A549 (cell line): ENCODE data around the gene PYGM. TPM values are rescaled to one million over a fixed set of nuclear protein-coding genes. Genes with fewer than 3 reads are reported as not detected.

ENCODE experiments used
- ATAC-seq, 2 experiments: fragments of 200-7000 bp in 1 of 2; fragments of >200 bp in 1 of 2; cut with Nextera tagmentation in 1 of 2; cut with Tn5 transposase in 1 of 2; 3 replicates each; pipeline versions ENCODE4 v1.8.0 to v1.9.1; 2018 to 2020; ENCODE audit warnings: mild to moderate bottlenecking in 1 of 2, moderate library complexity in 1 of 2
- CTCF ChIA-PET: fragments of 300-600 bp; sonication (Branson Sonifier 250); formaldehyde crosslinking; extraction: SDS; loops from one replicate; lab custom pipeline; 2021; ENCODE audit warnings: antibody characterized with exemption, inconsistent platforms; lab: Yijun Ruan, JAX
- POLR2A ChIA-PET: fragments of 350-600 bp; formaldehyde crosslinking; extraction: SDS; loops from one replicate; lab custom pipeline; 2021; ENCODE audit warnings: antibody characterized with exemption, inconsistent platforms; lab: Yijun Ruan, JAX
- DNase-seq, 2 experiments: peaks; one replicate each; pipeline versions ENCODE4 v3.0.0 to v3.0.0-alpha.2; 2011 to 2016; ENCODE audit warnings: low read depth in 1 of 2, low spot score in 1 of 2
- FAIRE-seq: peaks from 2 replicates; lab custom pipeline; 2011; peaks lifted over from hg19 to GRCh38; lab: Jason Lieb, UNC
- H3K27ac ChIP-seq, 2 experiments: fragments of >200 bp; sonication (Bioruptor Twin); formaldehyde crosslinking; 3 replicates each; pipeline ENCODE4 v1.5.1; 2016 to 2017
- H3K4me1 ChIP-seq: fragments of >200 bp; sonication (Bioruptor Twin); formaldehyde crosslinking; 3 replicates; pipeline ENCODE4 v1.6.1; 2016
- H3K4me2 ChIP-seq: fragments of >200 bp; sonication (Bioruptor Twin); formaldehyde crosslinking; 3 replicates; pipeline ENCODE4 v1.6.1; 2016
- H3K4me3 ChIP-seq: fragments of >200 bp; sonication (Bioruptor Twin); formaldehyde crosslinking; 3 replicates; pipeline ENCODE4 v1.5.1; 2016
- H3K9me3 ChIP-seq: fragments of >200 bp; sonication (Bioruptor Twin); formaldehyde crosslinking; 3 replicates; pipeline ENCODE4 v1.6.1; 2016
- CBX2 ChIP-seq: fragments of 200-600 bp; sonication (generic); IDR thresholded peaks from 2 replicates; pipeline ENCODE4 v1.6.1; 2016; ENCODE audit warnings: low read depth, mild to moderate bottlenecking, borderline replicate concordance
- CBX8 ChIP-seq: fragments of 200-600 bp; sonication (generic); IDR thresholded peaks from 2 replicates; pipeline ENCODE4 v1.6.1; 2016
- CEBPB ChIP-seq, 2 experiments: fragments of >200 bp in 1 of 2; sonication (Bioruptor Twin) in 1 of 2; formaldehyde crosslinking in 1 of 2; IDR thresholded peaks; 2 replicates each; pipeline ENCODE4 v1.6.1; 2012 to 2016
- CHD2 ChIP-seq: fragments of 150-350 bp; IDR thresholded peaks from 2 replicates; pipeline ENCODE4 v1.6.1; 2014; ENCODE audit warnings: low read length; ENCODE audit not compliant: partially characterized antibody
- CHD4 ChIP-seq: fragments of 200-600 bp; sonication (generic); IDR thresholded peaks from 2 replicates; pipeline ENCODE4 v1.6.1; 2016; ENCODE audit warnings: antibody characterized with exemption, mild to moderate bottlenecking, borderline replicate concordance
- EHMT2 ChIP-seq: fragments of 200-600 bp; sonication (generic); IDR thresholded peaks from 2 replicates; pipeline ENCODE4 v1.6.1; 2016; ENCODE audit warnings: antibody characterized with exemption, low read depth, mild to moderate bottlenecking, moderate library complexity
- FOXS1 ChIP-seq: fragments of 250-450 bp; sonication (Bioruptor Pico); IDR thresholded peaks from 2 replicates; pipeline ENCODE4 v1.5.0; 2020; ENCODE audit warnings: mild to moderate bottlenecking, moderate library complexity
- HOXB13 ChIP-seq: fragments of 250-450 bp; sonication (Bioruptor Pico); IDR thresholded peaks from 2 replicates; pipeline ENCODE4 v1.5.0; 2020; ENCODE audit warnings: low read depth, mild to moderate bottlenecking, moderate library complexity
- JUN ChIP-seq, 2 experiments: fragments of >200 bp; sonication (Bioruptor Twin); formaldehyde crosslinking; IDR thresholded peaks; 2 replicates in 1 of 2; 3 replicates in 1 of 2; pipeline ENCODE4 v1.6.1; 2016 to 2017
- JUNB ChIP-seq: fragments of >200 bp; sonication (Bioruptor Twin); formaldehyde crosslinking; IDR thresholded peaks from 2 replicates; pipeline ENCODE4 v1.6.1; 2016
- KDM1A ChIP-seq: fragments of 200-600 bp; sonication (generic); IDR thresholded peaks from 2 replicates; pipeline ENCODE4 v1.6.1; 2016; ENCODE audit warnings: low read depth, mild to moderate bottlenecking
- KDM5A ChIP-seq: fragments of 200-600 bp; sonication (generic); IDR thresholded peaks from 2 replicates; pipeline ENCODE4 v1.6.1; 2016; ENCODE audit warnings: antibody characterized with exemption, mild to moderate bottlenecking
- MAZ ChIP-seq: fragments of 150-350 bp; IDR thresholded peaks from 2 replicates; pipeline ENCODE4 v1.6.1; 2014; ENCODE audit warnings: antibody characterized with exemption, low read depth, low read length, borderline replicate concordance
- NFE2L2 ChIP-seq: fragments of 150-350 bp; conservative IDR thresholded peaks from 2 replicates; pipeline ENCODE4 v1.6.1; 2014; ENCODE audit warnings: low read length
- NPAS2 ChIP-seq: fragments of 250-450 bp; sonication (Bioruptor Pico); IDR thresholded peaks from 2 replicates; pipeline ENCODE4 v1.8.0; 2022; ENCODE audit warnings: mild to moderate bottlenecking, moderate library complexity, borderline replicate concordance
- RAD21 ChIP-seq, 2 experiments: fragments of >200 bp in 1 of 2; sonication (Bioruptor Twin) in 1 of 2; formaldehyde crosslinking in 1 of 2; IDR thresholded peaks in 1 of 2; conservative IDR thresholded peaks in 1 of 2; 2 replicates in 1 of 2; 3 replicates in 1 of 2; pipeline ENCODE4 v1.6.1; 2012 to 2018; ENCODE audit warnings: inconsistent platforms in 1 of 2
- SMC3 ChIP-seq: fragments of >200 bp; sonication (Bioruptor Twin); formaldehyde crosslinking; IDR thresholded peaks from 3 replicates; pipeline ENCODE4 v1.6.1; 2018; ENCODE audit warnings: inconsistent platforms
- TFCP2L1 ChIP-seq: fragments of 250-450 bp; sonication (Bioruptor Pico); IDR thresholded peaks from 2 replicates; pipeline ENCODE4 v1.5.0; 2021; ENCODE audit warnings: mild to moderate bottlenecking
- ZNF302 ChIP-seq: fragments of 250-450 bp; sonication (Bioruptor Pico); IDR thresholded peaks from 2 replicates; pipeline ENCODE4 v1.9.0; 2021; ENCODE audit warnings: inconsistent platforms, mild to moderate bottlenecking, moderate library complexity
- WGBS: methylation state at CpG from one replicate; pipeline ENCODE4 v1.1.6; 2017; ENCODE audit errors: missing lambda C conversion rate; 5-methylcytosine and 5-hydroxymethylcytosine counted together
- polyA plus RNA-seq, 4 experiments: library from polyadenylated mRNA; depleted of rRNA in 3 of 4; stranded (reverse); fragments of >200 nt; fragmentation: RNase III in 1 of 4; extraction: RNeasy Plus Mini Kit Qiagen cat#74134 plus additional on column Dnase treatment in 1 of 4; gene quantifications; 2 replicates in 3 of 4; 3 replicates in 1 of 4; pipeline ENCODE4 v1.2.3, GENCODE V29; 2011 to 2017
- TF ChIP-seq, protein P1 (sequence below): IDR thresholded peaks from 2 replicates; pipeline ENCODE4 v1.6.1; 2012
- TF ChIP-seq, protein P2 (sequence below): fragments of 450-650 bp; IDR thresholded peaks from 2 replicates; pipeline ENCODE4 v1.6.1; 2014; ENCODE audit warnings: antibody characterized with exemption
- TF ChIP-seq, protein P3 (sequence below): fragments of 250-450 bp; sonication (Bioruptor Pico); IDR thresholded peaks from 2 replicates; pipeline ENCODE4 v1.5.0; 2020; ENCODE audit warnings: low read depth, mild to moderate bottlenecking, moderate library complexity
- TF ChIP-seq, protein P4 (sequence below): fragments of 250-450 bp; sonication (Bioruptor Pico); IDR thresholded peaks from 2 replicates; pipeline ENCODE4 v1.5.0; 2021; ENCODE audit warnings: mild to moderate bottlenecking, moderate library complexity, borderline replicate concordance
- TF ChIP-seq, protein P5 (sequence below): fragments of >200 bp; sonication (Bioruptor Twin); formaldehyde crosslinking; IDR thresholded peaks from 2 replicates; pipeline ENCODE4 v1.6.1; 2016
- TF ChIP-seq, protein P6 (sequence below): IDR thresholded peaks from 2 replicates; pipeline ENCODE4 v1.6.1; 2012; ENCODE audit warnings: low read depth, borderline replicate concordance
- TF ChIP-seq, protein P7 (sequence below): fragments of 150-350 bp; IDR thresholded peaks from 2 replicates; pipeline ENCODE4 v1.6.1; 2014; ENCODE audit warnings: low read depth, mild to moderate bottlenecking, low read length

Gene PYGM
- polyA plus RNA-seq, 2 of the 4 experiments (the other 2 are of a cell fraction) = 0.22 to 0.23 TPM

DNA sequence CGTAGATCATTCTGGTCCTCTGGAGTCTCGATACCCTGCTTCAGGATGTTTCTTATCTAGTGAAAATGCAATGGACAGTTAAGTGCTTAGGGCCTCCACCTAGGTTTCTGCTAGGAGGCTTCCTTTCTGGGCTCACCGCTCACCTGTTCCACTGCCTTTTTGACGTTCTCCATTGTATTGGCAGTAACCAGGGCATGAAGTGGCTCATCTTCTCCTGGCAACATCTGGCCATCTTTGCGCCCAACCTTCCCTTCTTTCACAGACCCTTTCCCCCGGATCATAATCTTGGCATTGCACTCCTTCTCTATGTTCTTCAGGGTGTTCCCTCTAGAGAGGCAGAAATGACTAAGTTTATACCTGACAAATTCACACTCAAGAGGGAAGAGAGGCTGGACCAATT is 9.5 kb upstream of the PYGM start:
- FAIRE-seq (no peak), DNase-seq (no peak), ATAC-seq (no peak)
- Histone ChIP-seq H3K9me3 (no peaks in the 10 kb centered on the region), H3K4me1 (peaks cover 16% of the 10 kb centered on the region; the same call in 2 of the 3 replicates), H3K4me2 (no peak overlapping the region), H3K27ac (no peak overlapping the region), H3K4me3 (no peak overlapping the region)
- WGBS = 91% methylated on average over 6 of the region's 6 CpGs
- TF ChIP-seq CHD2 (no peak), CBX2 (no peak), JUNB (no peak), CHD4 (no peak), FOXS1 (CRISPR knock-in tag) (no peak), MAZ (no peak), KDM5A (no peak), SMC3 (no peak), NFE2L2 (no peak), RAD21 (conservative IDR thresholded peaks at IDR 0.05 in 1 of 2, IDR thresholded peaks at IDR 0.05 in 1 of 2) (no peak), HOXB13 (CRISPR knock-in tag) (no peak)
- TF ChIP-seq, protein P1, sequence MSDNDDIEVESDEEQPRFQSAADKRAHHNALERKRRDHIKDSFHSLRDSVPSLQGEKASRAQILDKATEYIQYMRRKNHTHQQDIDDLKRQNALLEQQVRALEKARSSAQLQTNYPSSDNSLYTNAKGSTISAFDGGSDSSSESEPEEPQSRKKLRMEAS = no peak
- TF ChIP-seq, protein P2, sequence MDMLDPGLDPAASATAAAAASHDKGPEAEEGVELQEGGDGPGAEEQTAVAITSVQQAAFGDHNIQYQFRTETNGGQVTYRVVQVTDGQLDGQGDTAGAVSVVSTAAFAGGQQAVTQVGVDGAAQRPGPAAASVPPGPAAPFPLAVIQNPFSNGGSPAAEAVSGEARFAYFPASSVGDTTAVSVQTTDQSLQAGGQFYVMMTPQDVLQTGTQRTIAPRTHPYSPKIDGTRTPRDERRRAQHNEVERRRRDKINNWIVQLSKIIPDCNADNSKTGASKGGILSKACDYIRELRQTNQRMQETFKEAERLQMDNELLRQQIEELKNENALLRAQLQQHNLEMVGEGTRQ = no peak
- ChIA-PET POLR2A (interaction anchor here (3.4 kb wide), 1 partner anchor 9 kb away, joined by 10 read pairs; the partner anchor contains the start of gene SF1), CTCF (interaction anchor here (1.0 to 2.5 kb wide), 2 partner anchors 26 to 36 kb away, joined by 6 to 11 read pairs; partner anchors contain the start of gene RASGRP2)

DNA sequence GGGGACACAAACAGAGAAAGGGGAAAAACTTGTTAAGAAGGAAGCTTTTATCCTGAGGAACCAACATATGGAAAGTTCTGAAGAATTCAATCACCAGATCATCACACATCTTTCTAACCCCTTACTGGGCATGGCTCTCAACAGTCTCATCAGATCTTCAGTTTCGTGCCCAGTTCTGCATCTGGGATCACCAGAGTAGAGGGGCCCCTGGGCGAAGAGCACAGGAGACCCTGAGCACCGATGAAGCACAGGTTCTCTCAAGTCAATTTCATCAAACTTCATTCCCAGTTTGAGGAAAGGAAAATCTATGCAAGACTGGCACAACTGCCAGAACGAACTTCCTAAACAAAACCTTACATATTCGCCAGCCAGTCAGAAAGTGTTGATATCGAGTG is 8.5 kb upstream of the PYGM start:
- TF ChIP-seq CBX8 (no peak), JUN (IDR thresholded peaks at IDR 0.05) (no peak), ZNF302 (CRISPR knock-in tag) (no peak), KDM1A (no peak), RAD21 (conservative IDR thresholded peaks at IDR 0.05 in 1 of 2, IDR thresholded peaks at IDR 0.05 in 1 of 2) (no peak), NPAS2 (CRISPR knock-in tag) (no peak), CEBPB (IDR thresholded peaks at IDR 0.05) (no peak), EHMT2 (no peak), KDM5A (no peak), TFCP2L1 (CRISPR knock-in tag) (no peak), CHD2 (no peak), HOXB13 (CRISPR knock-in tag) (no peak)
- TF ChIP-seq, protein P3, sequence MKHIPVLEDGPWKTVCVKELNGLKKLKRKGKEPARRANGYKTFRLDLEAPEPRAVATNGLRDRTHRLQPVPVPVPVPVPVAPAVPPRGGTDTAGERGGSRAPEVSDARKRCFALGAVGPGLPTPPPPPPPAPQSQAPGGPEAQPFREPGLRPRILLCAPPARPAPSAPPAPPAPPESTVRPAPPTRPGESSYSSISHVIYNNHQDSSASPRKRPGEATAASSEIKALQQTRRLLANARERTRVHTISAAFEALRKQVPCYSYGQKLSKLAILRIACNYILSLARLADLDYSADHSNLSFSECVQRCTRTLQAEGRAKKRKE (CRISPR knock-in tag) = no peak
- TF ChIP-seq, protein P1 = no peak
- TF ChIP-seq, protein P4, sequence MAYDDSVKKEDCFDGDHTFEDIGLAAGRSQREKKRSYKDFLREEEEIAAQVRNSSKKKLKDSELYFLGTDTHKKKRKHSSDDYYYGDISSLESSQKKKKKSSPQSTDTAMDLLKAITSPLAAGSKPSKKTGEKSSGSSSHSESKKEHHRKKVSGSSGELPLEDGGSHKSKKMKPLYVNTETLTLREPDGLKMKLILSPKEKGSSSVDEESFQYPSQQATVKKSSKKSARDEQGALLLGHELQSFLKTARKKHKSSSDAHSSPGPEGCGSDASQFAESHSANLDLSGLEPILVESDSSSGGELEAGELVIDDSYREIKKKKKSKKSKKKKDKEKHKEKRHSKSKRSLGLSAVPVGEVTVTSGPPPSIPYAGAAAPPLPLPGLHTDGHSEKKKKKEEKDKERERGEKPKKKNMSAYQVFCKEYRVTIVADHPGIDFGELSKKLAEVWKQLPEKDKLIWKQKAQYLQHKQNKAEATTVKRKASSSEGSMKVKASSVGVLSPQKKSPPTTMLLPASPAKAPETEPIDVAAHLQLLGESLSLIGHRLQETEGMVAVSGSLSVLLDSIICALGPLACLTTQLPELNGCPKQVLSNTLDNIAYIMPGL (CRISPR knock-in tag) = no peak
- TF ChIP-seq, protein P5, sequence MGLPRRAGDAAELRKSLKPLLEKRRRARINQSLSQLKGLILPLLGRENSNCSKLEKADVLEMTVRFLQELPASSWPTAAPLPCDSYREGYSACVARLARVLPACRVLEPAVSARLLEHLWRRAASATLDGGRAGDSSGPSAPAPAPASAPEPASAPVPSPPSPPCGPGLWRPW = no peak
- TF ChIP-seq, protein P6, sequence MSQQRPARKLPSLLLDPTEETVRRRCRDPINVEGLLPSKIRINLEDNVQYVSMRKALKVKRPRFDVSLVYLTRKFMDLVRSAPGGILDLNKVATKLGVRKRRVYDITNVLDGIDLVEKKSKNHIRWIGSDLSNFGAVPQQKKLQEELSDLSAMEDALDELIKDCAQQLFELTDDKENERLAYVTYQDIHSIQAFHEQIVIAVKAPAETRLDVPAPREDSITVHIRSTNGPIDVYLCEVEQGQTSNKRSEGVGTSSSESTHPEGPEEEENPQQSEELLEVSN = no peak
- TF ChIP-seq, protein P7, sequence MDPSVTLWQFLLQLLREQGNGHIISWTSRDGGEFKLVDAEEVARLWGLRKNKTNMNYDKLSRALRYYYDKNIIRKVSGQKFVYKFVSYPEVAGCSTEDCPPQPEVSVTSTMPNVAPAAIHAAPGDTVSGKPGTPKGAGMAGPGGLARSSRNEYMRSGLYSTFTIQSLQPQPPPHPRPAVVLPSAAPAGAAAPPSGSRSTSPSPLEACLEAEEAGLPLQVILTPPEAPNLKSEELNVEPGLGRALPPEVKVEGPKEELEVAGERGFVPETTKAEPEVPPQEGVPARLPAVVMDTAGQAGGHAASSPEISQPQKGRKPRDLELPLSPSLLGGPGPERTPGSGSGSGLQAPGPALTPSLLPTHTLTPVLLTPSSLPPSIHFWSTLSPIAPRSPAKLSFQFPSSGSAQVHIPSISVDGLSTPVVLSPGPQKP = no peak
- Histone ChIP-seq H3K4me3 (no peak overlapping the region), H3K4me1 (peaks cover 13% of the 10 kb centered on the region; the same call in 2 of the 3 replicates), H3K9me3 (no peaks in the 10 kb centered on the region), H3K4me2 (no peak overlapping the region), H3K27ac (no peak overlapping the region)
- FAIRE-seq (no peak), ATAC-seq (peak in 1 of 2 experiments; percentile 5; a peak in 1 of 6 replicates), DNase-seq (no peak)
- ChIA-PET POLR2A (interaction anchor here (3.4 kb wide), 1 partner anchor 10 kb away, joined by 10 read pairs; the partner anchor contains the start of gene SF1), CTCF (interaction anchor here (0.9 to 7.1 kb wide), 11 partner anchors 8 to 500 kb away, joined by 3 to 73 read pairs (median 4); partner anchors contain the start of genes PYGM and SF1)
- 96% methylated on average over 6 of the region's 6 CpGs for WGBS
